HepG2 (cell line): ENCODE data around the gene NMNAT1. TPM values are rescaled to one million over a fixed set of nuclear protein-coding genes. Genes with fewer than 3 reads are reported as not detected.
A peak's percentile ranks its signal among the peaks of the same experiment; 100 is the strongest.

ENCODE experiments used
- ADNP ChIP-seq: sonication (generic); formaldehyde crosslinking; IDR thresholded peaks from 2 replicates; pipeline ENCODE4 v1.4.0; 2020; ENCODE audit warnings: missing genetic modification reagents
- AHR ChIP-seq: IDR thresholded peaks from 2 replicates; pipeline ENCODE4 v1.6.1; 2018; ENCODE audit warnings: missing genetic modification reagents, missing compliant biosample characterization
- ARNT ChIP-seq: fragments of 450-650 bp; IDR thresholded peaks from 2 replicates; pipeline ENCODE4 v1.6.1; 2017
- ATF1 ChIP-seq: IDR thresholded peaks from 2 replicates; pipeline ENCODE4 v1.6.1; 2016; ENCODE audit warnings: mild to moderate bottlenecking, control low read depth
- CCAR2 ChIP-seq: fragments of 200-400 bp; formaldehyde crosslinking; optimal IDR thresholded peaks from 2 replicates; pipeline ENCODE3; 2018; ENCODE audit warnings: low read depth, mild to moderate bottlenecking, low read length, moderate library complexity
- HNRNPUL1 ChIP-seq: fragments of 200-400 bp; formaldehyde crosslinking; IDR thresholded peaks from 2 replicates; pipeline ENCODE4 v1.6.1; 2017; ENCODE audit warnings: low read depth, mild to moderate bottlenecking, low read length, moderate library complexity
- NCOR1 ChIP-seq: fragments of 200-600 bp; sonication (generic); IDR thresholded peaks from 2 replicates; pipeline ENCODE4 v1.7.0; 2017; ENCODE audit warnings: antibody characterized with exemption, low read length, borderline replicate concordance
- NFE2 ChIP-seq: sonication (generic); formaldehyde crosslinking; IDR thresholded peaks from 2 replicates; pipeline ENCODE4 v1.4.0; 2020; ENCODE audit warnings: missing genetic modification reagents
- NFE2L2 ChIP-seq: fragments of 150-350 bp; IDR thresholded peaks from 2 replicates; pipeline ENCODE4 v1.6.1; 2014; ENCODE audit warnings: low read length
- NPAS2 ChIP-seq: sonication (generic); formaldehyde crosslinking; IDR thresholded peaks from 2 replicates; pipeline ENCODE4 v1.8.0; 2022; ENCODE audit warnings: mild to moderate bottlenecking, missing genetic modification reagents, borderline replicate concordance
- POGZ ChIP-seq: sonication (generic); formaldehyde crosslinking; IDR thresholded peaks from 2 replicates; pipeline ENCODE4 v1.4.0; 2020; ENCODE audit warnings: mild to moderate bottlenecking, missing genetic modification reagents
- SKI ChIP-seq: fragments of 450-650 bp; IDR thresholded peaks from one replicate; pipeline ENCODE4 v1.6.1; 2018; ENCODE audit warnings: mild to moderate bottlenecking; ENCODE audit not compliant: partially characterized antibody
- SPEN ChIP-seq: sonication (generic); formaldehyde crosslinking; IDR thresholded peaks from 2 replicates; pipeline ENCODE4 v1.5.1; 2020; ENCODE audit warnings: low read depth, mild to moderate bottlenecking, missing genetic modification reagents
- STAG1 ChIP-seq: sonication (generic); formaldehyde crosslinking; IDR thresholded peaks from 2 replicates; pipeline ENCODE4 v1.4.0; 2020; ENCODE audit warnings: missing genetic modification reagents
- TARDBP ChIP-seq: sonication (generic); formaldehyde crosslinking; IDR thresholded peaks from 2 replicates; pipeline ENCODE4 v1.8.0; 2022; ENCODE audit warnings: mild to moderate bottlenecking, missing genetic modification reagents
- ZBTB42 ChIP-seq: sonication (generic); formaldehyde crosslinking; IDR thresholded peaks from 2 replicates; pipeline ENCODE4 v1.5.0; 2020; ENCODE audit warnings: mild to moderate bottlenecking, missing genetic modification reagents
- ZKSCAN1 ChIP-seq: fragments of 150-350 bp; IDR thresholded peaks from 2 replicates; pipeline ENCODE4 v1.6.1; 2014; ENCODE audit warnings: low read length
- ZNF350 ChIP-seq: sonication (generic); formaldehyde crosslinking; IDR thresholded peaks from 2 replicates; pipeline ENCODE4 v1.4.0; 2020; ENCODE audit warnings: mild to moderate bottlenecking, low read depth, missing genetic modification reagents, borderline replicate concordance
- ZNF713 ChIP-seq: sonication (generic); formaldehyde crosslinking; IDR thresholded peaks from 2 replicates; pipeline ENCODE4 v1.4.0; 2020; ENCODE audit warnings: mild to moderate bottlenecking, missing genetic modification reagents
- ZNF746 ChIP-seq: sonication (generic); formaldehyde crosslinking; IDR thresholded peaks from 2 replicates; pipeline ENCODE4 v1.8.0; 2022; ENCODE audit warnings: mild to moderate bottlenecking, missing genetic modification reagents
- ZNF839 ChIP-seq: sonication (generic); formaldehyde crosslinking; IDR thresholded peaks from 2 replicates; pipeline ENCODE4 v1.4.0; 2020; ENCODE audit warnings: missing genetic modification reagents, mild to moderate bottlenecking, borderline replicate concordance
- polyA plus RNA-seq, 8 experiments: library from polyadenylated mRNA; depleted of rRNA in 3 of 8; stranded (reverse) in 7 of 8; unstranded in 1 of 8; fragments of >200 nt; fragmentation: Illumina TruSeq in 4 of 8; extraction: Trizol in 4 of 8; gene quantifications; 2 replicates each; pipeline versions ENCODE4 v1.2.1 to v1.2.3, GENCODE V29; 2011 to 2016; ENCODE audit warnings: low read depth in 4 of 8, missing spikeins in 1 of 8, mixed read lengths in 1 of 8; ENCODE audit not compliant: insufficient read depth in 1 of 8
- total RNA-seq, 5 experiments: library from RNA; depleted of rRNA; stranded (reverse); fragments of >200 nt; fragmentation: Illumina TruSeq; extraction: Trizol; gene quantifications; 2 replicates each; pipeline ENCODE4 v1.2.3, GENCODE V29; 2016; ENCODE audit warnings: low read depth in 1 of 5
- TF ChIP-seq, protein P1 (sequence below): sonication (generic); formaldehyde crosslinking; IDR thresholded peaks from 2 replicates; pipeline ENCODE4 v1.4.0; 2020; ENCODE audit warnings: missing genetic modification reagents
- TF ChIP-seq, protein P2 (sequence below): sonication (generic); formaldehyde crosslinking; IDR thresholded peaks from 2 replicates; pipeline ENCODE4 v1.4.0; 2020; ENCODE audit warnings: missing genetic modification reagents

Gene NMNAT1
- total and polyA plus RNA-seq, 2 of the 13 experiments (the other 11 are each of a cell fraction or from before 2014, with no cell fraction given) = 5.6 to 12.2 TPM

GRCh38 chr1:9942939-9943788, at the start of gene NMNAT1, which contains the start of gene LZIC (continued):
- TF ChIP-seq CCAR2 (no peak), TARDBP (CRISPR knock-in tag) (peak; percentile 91), NFE2L2 (peak; percentile 31; the same call in 1 of the 2 replicates), NFE2 (CRISPR knock-in tag) (no peak), ZNF350 (CRISPR knock-in tag) (peak; percentile 79), NPAS2 (CRISPR knock-in tag) (no peak), SKI (no peak), ATF1 (CRISPR knock-in tag) (0 out of 2 replicates have a peak, but pooled peaks have one; percentile 34), ZNF713 (CRISPR knock-in tag) (peak; percentile 54; the same call in 1 of the 2 replicates), HNRNPUL1 (0 out of 2 replicates have a peak, but pooled peaks have one; percentile 45), ZNF746 (peak; percentile 43; the same call in 1 of the 2 replicates), SPEN (CRISPR knock-in tag) (peak; percentile 96), NCOR1 (no peak; the same call in 1 of the 2 replicates), ADNP (CRISPR knock-in tag) (no peak), AHR (CRISPR knock-in tag) (peak; percentile 94; the same call in 1 of the 2 replicates), STAG1 (CRISPR knock-in tag) (peak; percentile 19; the same call in 1 of the 2 replicates), ZNF839 (CRISPR knock-in tag) (no peak), ZKSCAN1 (0 out of 2 replicates have a peak, but pooled peaks have one; percentile 44), ZBTB42 (CRISPR knock-in tag) (no peak), POGZ (CRISPR knock-in tag) (peak; percentile 95), ARNT (no peak)
- TF ChIP-seq, protein P1, sequence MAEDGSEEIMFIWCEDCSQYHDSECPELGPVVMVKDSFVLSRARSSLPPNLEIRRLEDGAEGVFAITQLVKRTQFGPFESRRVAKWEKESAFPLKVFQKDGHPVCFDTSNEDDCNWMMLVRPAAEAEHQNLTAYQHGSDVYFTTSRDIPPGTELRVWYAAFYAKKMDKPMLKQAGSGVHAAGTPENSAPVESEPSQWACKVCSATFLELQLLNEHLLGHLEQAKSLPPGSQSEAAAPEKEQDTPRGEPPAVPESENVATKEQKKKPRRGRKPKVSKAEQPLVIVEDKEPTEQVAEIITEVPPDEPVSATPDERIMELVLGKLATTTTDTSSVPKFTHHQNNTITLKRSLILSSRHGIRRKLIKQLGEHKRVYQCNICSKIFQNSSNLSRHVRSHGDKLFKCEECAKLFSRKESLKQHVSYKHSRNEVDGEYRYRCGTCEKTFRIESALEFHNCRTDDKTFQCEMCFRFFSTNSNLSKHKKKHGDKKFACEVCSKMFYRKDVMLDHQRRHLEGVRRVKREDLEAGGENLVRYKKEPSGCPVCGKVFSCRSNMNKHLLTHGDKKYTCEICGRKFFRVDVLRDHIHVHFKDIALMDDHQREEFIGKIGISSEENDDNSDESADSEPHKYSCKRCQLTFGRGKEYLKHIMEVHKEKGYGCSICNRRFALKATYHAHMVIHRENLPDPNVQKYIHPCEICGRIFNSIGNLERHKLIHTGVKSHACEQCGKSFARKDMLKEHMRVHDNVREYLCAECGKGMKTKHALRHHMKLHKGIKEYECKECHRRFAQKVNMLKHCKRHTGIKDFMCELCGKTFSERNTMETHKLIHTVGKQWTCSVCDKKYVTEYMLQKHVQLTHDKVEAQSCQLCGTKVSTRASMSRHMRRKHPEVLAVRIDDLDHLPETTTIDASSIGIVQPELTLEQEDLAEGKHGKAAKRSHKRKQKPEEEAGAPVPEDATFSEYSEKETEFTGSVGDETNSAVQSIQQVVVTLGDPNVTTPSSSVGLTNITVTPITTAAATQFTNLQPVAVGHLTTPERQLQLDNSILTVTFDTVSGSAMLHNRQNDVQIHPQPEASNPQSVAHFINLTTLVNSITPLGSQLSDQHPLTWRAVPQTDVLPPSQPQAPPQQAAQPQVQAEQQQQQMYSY (CRISPR knock-in tag) = no peak
- TF ChIP-seq, protein P2, sequence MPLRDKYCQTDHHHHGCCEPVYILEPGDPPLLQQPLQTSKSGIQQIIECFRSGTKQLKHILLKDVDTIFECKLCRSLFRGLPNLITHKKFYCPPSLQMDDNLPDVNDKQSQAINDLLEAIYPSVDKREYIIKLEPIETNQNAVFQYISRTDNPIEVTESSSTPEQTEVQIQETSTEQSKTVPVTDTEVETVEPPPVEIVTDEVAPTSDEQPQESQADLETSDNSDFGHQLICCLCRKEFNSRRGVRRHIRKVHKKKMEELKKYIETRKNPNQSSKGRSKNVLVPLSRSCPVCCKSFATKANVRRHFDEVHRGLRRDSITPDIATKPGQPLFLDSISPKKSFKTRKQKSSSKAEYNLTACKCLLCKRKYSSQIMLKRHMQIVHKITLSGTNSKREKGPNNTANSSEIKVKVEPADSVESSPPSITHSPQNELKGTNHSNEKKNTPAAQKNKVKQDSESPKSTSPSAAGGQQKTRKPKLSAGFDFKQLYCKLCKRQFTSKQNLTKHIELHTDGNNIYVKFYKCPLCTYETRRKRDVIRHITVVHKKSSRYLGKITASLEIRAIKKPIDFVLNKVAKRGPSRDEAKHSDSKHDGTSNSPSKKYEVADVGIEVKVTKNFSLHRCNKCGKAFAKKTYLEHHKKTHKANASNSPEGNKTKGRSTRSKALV (CRISPR knock-in tag) = no peak
